SK-N-MC (cell line): ENCODE results near the gene STRBP.

ENCODE experiments used
- EZH2 ChIP-seq: fragments of 200-600 bp; sonication (generic); IDR thresholded peaks from one replicate; pipeline ENCODE4 v1.6.1; 2017; ENCODE audit warnings: antibody characterized with exemption
- FOXP2 ChIP-seq: optimal IDR thresholded peaks from 2 replicates; pipeline ENCODE3; 2011; ENCODE audit warnings: mild to moderate bottlenecking, moderate library complexity; ENCODE audit not compliant: insufficient read depth; ENCODE audit errors: extremely low read length, control extremely low read depth
- POLR2AphosphoS5 ChIP-seq: IDR thresholded peaks from 2 replicates; pipeline ENCODE4 v1.6.1; 2012; ENCODE audit warnings: mild to moderate bottlenecking, low read depth, low read length, borderline replicate concordance

- TF ChIP-seq POLR2AphosphoS5 (no peak), EZH2 (no peak), FOXP2 (no peak)
These were observed 39.4 kb downstream of the STRBP start for GRCh38 chr9:123228967-123229366.
